Measurements from ENCODE around the gene MDC1. TPM values are rescaled to one million over a fixed set of nuclear protein-coding genes. Genes with fewer than 3 reads are reported as not detected.

MDC1 gene
- total and polyA plus RNA-seq, 5 donors from 2014 or later: 1.2 to 32.7 (median 4.8) TPM

DNA sequence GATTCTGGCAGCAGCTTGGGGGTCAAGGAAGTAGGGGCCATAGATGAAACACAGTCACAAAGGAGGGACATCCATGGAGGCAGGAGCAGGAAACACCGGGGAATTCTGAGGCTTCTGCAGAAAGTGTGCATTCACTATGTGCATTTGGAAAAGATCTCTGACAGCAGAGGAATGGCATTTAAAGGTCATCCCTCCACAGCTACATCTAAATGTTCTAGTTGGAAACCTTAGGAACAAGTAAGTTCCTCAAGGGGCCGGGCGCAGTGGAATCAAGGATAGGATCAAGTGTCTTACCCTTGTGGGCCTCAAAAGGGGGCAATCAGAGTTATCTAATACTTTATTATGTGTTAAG is 61.4 kb downstream of the MDC1 start:
- peaks cover 0 to 5% (median 0%) of the 10 kb centered on the region in 4 donors for H3K4me1 Mint-ChIP-seq
- Histone ChIP-seq H3K4me1 (ENCODE audit: control insufficient read depth, insufficient read depth, low read length, poor library complexity, severe bottlenecking) (no peaks in the 10 kb centered on the region), H3K27me3 (ENCODE audit: control insufficient read depth, insufficient read depth, low read length) (no peaks in the 10 kb centered on the region), H3K4me3 (ENCODE audit: low read depth, low read length) (no peak overlapping the region), H3K27ac (ENCODE audit: insufficient read depth, low read length, poor library complexity, severe bottlenecking) (no peak overlapping the region), H3K36me3 (ENCODE audit: control insufficient read depth, insufficient read depth, low read length) (peaks cover 87% of the 10 kb centered on the region), H3K9me3 (ENCODE audit: control insufficient read depth in 2 of 2, low read length in 2 of 2) (no peaks in the 10 kb centered on the region)
- no peaks in the 10 kb centered on the region for H3K9me3 Mint-ChIP-seq
- no peak for DNase-seq
- H3K27ac Mint-ChIP-seq: peak overlapping the region in 2 of 3 donors; percentile 28 to 51
- H3K36me3 Mint-ChIP-seq: peaks cover 52% of the 10 kb centered on the region
- H3K27me3 Mint-ChIP-seq: no peaks in the 10 kb centered on the region
- H3K4me3 Mint-ChIP-seq: no peak overlapping the region
- no peak for ATAC-seq (ENCODE audit: low read depth in 2 of 2)

DNA sequence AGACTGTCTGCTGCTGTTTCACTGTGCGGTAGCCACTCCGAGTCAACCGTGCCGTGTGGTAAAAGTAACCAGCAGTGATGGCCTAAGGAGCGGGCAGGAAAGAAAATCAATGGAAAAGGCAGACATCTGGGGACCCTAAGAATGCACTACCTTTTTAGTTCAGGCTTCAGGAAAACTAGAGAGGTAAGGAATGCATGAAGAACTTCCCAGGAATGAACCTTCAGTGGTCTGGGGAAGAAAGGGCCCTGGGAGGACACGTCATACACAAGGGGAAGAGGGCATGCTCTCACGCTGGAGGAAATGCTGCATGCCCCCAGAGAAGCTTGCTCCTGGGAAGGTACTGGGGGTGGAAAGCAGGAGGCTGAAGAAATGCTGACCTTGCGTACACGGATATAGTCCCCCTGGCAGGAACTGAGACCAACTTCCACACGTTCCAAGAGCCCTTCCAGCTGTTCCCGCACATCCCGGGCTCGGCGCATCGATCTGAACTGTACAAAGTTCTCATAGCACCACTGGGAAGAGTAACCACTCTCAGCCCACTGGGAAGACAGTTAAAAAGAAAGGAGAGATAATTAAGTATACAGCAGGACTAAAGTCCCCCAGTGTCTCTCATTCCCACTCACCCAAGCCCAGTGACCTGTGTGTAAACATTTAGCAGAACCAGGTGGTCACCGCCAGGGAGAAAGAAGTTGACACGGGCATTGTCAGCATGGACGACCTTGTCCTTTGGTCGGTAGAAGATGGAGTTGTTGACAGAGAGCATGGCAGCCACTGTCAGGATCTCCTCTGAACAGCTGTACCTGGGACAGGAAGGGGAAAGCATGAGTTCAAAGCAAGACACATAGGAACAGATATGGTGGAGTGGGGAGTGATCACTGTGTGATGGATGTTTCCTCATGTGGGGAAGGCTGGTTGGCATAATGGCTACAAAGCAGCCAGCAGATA is 62.0 kb downstream of the MDC1 start:
- Histone ChIP-seq H3K36me3 (ENCODE audit: control insufficient read depth, insufficient read depth, low read length) (peaks cover 83% of the 10 kb centered on the region), H3K27me3 (ENCODE audit: control insufficient read depth, insufficient read depth, low read length) (no peaks in the 10 kb centered on the region), H3K9me3 (ENCODE audit: control insufficient read depth in 2 of 2, low read length in 2 of 2) (no peaks in the 10 kb centered on the region), H3K4me1 (ENCODE audit: control insufficient read depth, insufficient read depth, low read length, poor library complexity, severe bottlenecking) (no peaks in the 10 kb centered on the region), H3K27ac (ENCODE audit: insufficient read depth, low read length, poor library complexity, severe bottlenecking) (no peak overlapping the region), H3K4me3 (ENCODE audit: low read depth, low read length) (no peak overlapping the region)
- Mint-ChIP-seq H3K4me1 (peaks cover 0 to 5% (median 0%) of the 10 kb centered on the region in 4 donors), H3K4me3 (no peak overlapping the region), H3K27ac (peak overlapping the region in 2 of 3 donors; percentile 28 to 51), H3K27me3 (no peaks in the 10 kb centered on the region), H3K9me3 (no peaks in the 10 kb centered on the region), H3K36me3 (peaks cover 48% of the 10 kb centered on the region)
- ATAC-seq (ENCODE audit: low read depth in 2 of 2) (no peak), DNase-seq (no peak)

DNA sequence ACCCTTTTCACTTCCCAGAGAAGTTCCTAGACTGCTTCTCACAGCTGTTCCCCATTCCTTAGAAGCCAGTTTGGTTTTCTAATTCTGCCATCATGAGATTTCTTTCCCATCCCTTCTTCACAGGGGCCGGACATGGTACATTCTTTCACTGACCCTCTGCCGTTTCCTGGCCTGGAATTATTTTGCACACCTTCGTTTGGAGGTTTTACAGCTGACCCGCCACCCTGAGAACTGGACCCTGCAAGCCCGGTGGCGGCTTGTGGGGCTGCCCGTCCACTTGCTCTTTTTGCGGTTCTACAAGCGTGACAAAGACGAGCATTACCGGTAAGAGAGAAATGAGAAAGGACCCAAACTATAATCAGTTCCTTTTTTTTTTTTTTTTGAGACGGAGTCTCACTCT is 65.9 kb downstream of the MDC1 start:
- DNase-seq: no peak
- H3K4me3 ChIP-seq (ENCODE audit: low read depth, low read length): no peak overlapping the region
- Mint-ChIP-seq H3K4me3 (peak overlapping the region in 1 of 4 donors; percentile 72), H3K36me3 (peaks cover 26% of the 10 kb centered on the region), H3K27ac (no peak overlapping the region), H3K4me1 (peaks cover 6 to 16% (median 11%) of the 10 kb centered on the region in 4 donors), H3K27me3 (no peaks in the 10 kb centered on the region), H3K9me3 (no peaks in the 10 kb centered on the region)
- ATAC-seq (ENCODE audit: low read depth in 2 of 2): no peak
- H3K27ac ChIP-seq (ENCODE audit: insufficient read depth, low read length, poor library complexity, severe bottlenecking): no peak overlapping the region
- peaks cover 13% of the 10 kb centered on the region for H3K4me1 ChIP-seq (ENCODE audit: control insufficient read depth, insufficient read depth, low read length, poor library complexity, severe bottlenecking)
- peaks cover 51% of the 10 kb centered on the region for H3K36me3 ChIP-seq (ENCODE audit: control insufficient read depth, insufficient read depth, low read length)
- no peaks in the 10 kb centered on the region for H3K9me3 ChIP-seq (ENCODE audit: control insufficient read depth in 2 of 2, low read length in 2 of 2)
- H3K27me3 ChIP-seq (ENCODE audit: control insufficient read depth, insufficient read depth, low read length): no peaks in the 10 kb centered on the region

Other genes with a start within 250 kb of the MDC1 start
- gene HLA-E, start 227.8 kb downstream of the MDC1 start, total RNA-seq: 1,662 TPM
- 1,000 to 10,000 TPM; 2,373 to 2,677 (median 2,539) TPM for gene HLA-E, start 227.8 kb downstream of the MDC1 start, polyA plus RNA-seq
- gene GNL1, start 160.8 kb downstream of the MDC1 start, total RNA-seq: 189 TPM
- 10 to 100 TPM; 36.6 to 41.7 (median 37.6) TPM for gene GNL1, start 160.8 kb downstream of the MDC1 start, polyA plus RNA-seq
- 12.0 TPM for gene PRR3, start 160.0 kb downstream of the MDC1 start, total RNA-seq
- 10 to 100 TPM in 1 of 4 donors, 1 to 10 TPM in 3; 4.9 to 10.1 (median 7.7) TPM for gene PRR3, start 160.0 kb downstream of the MDC1 start, polyA plus RNA-seq
- gene ABCF1, start 145.8 kb downstream of the MDC1 start, total RNA-seq: 113 TPM
- gene ABCF1, start 145.8 kb downstream of the MDC1 start, polyA plus RNA-seq: 10 to 100 TPM; 14.3 to 25.3 (median 16.4) TPM
- gene PPP1R10, start 100.0 kb downstream of the MDC1 start, total RNA-seq: 164 TPM
- 10 to 100 TPM; 18.0 to 22.9 (median 19.7) TPM for gene PPP1R10, start 100.0 kb downstream of the MDC1 start, polyA plus RNA-seq
- 19.0 TPM for gene MRPS18B, start 99.4 kb downstream of the MDC1 start, total RNA-seq
- 100 to 1,000 TPM; 121 to 165 (median 151) TPM for gene MRPS18B, start 99.4 kb downstream of the MDC1 start, polyA plus RNA-seq
- 7.2 TPM for gene ATAT1, start 90.4 kb downstream of the MDC1 start, total RNA-seq
- under 1 TPM; 0.27 to 0.89 (median 0.53) TPM for gene ATAT1, start 90.4 kb downstream of the MDC1 start, polyA plus RNA-seq
- gene C6orf136, start 70.1 kb downstream of the MDC1 start, total RNA-seq: 24.4 TPM
- 10 to 100 TPM in 2 of 4 donors, 1 to 10 TPM in 2; 7.5 to 19.7 (median 10.9) TPM for gene C6orf136, start 70.1 kb downstream of the MDC1 start, polyA plus RNA-seq
- 33.8 TPM for gene DHX16, start 44.3 kb downstream of the MDC1 start, total RNA-seq
- 10 to 100 TPM; 13.2 to 25.3 (median 16.7) TPM for gene DHX16, start 44.3 kb downstream of the MDC1 start, polyA plus RNA-seq
- gene PPP1R18, start 30.6 kb downstream of the MDC1 start, total RNA-seq: 164 TPM
- gene PPP1R18, start 30.6 kb downstream of the MDC1 start, polyA plus RNA-seq: 100 to 1,000 TPM; 110 to 159 (median 119) TPM
- gene NRM, start 26.3 kb downstream of the MDC1 start, total RNA-seq: 9.0 TPM
- 10 to 100 TPM in 1 of 4 donors, 1 to 10 TPM in 3; 7.5 to 17.7 (median 9.2) TPM for gene NRM, start 26.3 kb downstream of the MDC1 start, polyA plus RNA-seq
- 119 TPM for gene TUBB, start 3.1 kb upstream of the MDC1 start, total RNA-seq
- 100 to 1,000 TPM; 125 to 158 (median 138) TPM for gene TUBB, start 3.1 kb upstream of the MDC1 start, polyA plus RNA-seq
- 25.3 TPM for gene FLOT1, start 25.4 kb upstream of the MDC1 start, total RNA-seq
- 10 to 100 TPM; 30.5 to 63.2 (median 48.1) TPM for gene FLOT1, start 25.4 kb upstream of the MDC1 start, polyA plus RNA-seq
- 5.1 TPM for gene IER3, start 27.3 kb upstream of the MDC1 start, total RNA-seq
- gene IER3, start 27.3 kb upstream of the MDC1 start, polyA plus RNA-seq: 1 to 10 TPM in 3 of 4 donors, under 1 TPM in 1; 0.38 to 2.2 (median 1.4) TPM
- gene DDR1, start 167.2 kb upstream of the MDC1 start, total RNA-seq: 5.0 TPM
- 1 to 10 TPM; 1.2 to 3.5 (median 1.9) TPM for gene DDR1, start 167.2 kb upstream of the MDC1 start, polyA plus RNA-seq
- 15.5 TPM for gene GTF2H4, start 190.9 kb upstream of the MDC1 start, total RNA-seq
- 1 to 10 TPM; 6.8 to 7.8 (median 7.0) TPM for gene GTF2H4, start 190.9 kb upstream of the MDC1 start, polyA plus RNA-seq
- gene VARS2, start 197.0 kb upstream of the MDC1 start, total RNA-seq: 19.8 TPM
- gene VARS2, start 197.0 kb upstream of the MDC1 start, polyA plus RNA-seq: 10 to 100 TPM; 12.9 to 20.7 (median 15.9) TPM
- gene SFTA2, start 214.9 kb upstream of the MDC1 start, total RNA-seq: not detected
- gene SFTA2, start 214.9 kb upstream of the MDC1 start, polyA plus RNA-seq: under 1 TPM in 2 of 4 donors, not detected in 2; 0.25 to 0.32 TPM
- not detected for gene MUCL3, start 223.7 kb upstream of the MDC1 start, total RNA-seq
- not detected for gene MUCL3, start 223.7 kb upstream of the MDC1 start, polyA plus RNA-seq